Activated CD4-positive, alpha-beta memory T cell treated with anti-CD3 and anti-CD28 coated beads for 36 hours (primary cell): Measurements from ENCODE around the gene ZFP36. TPM values are rescaled to one million over a fixed set of nuclear protein-coding genes. Genes with fewer than 3 reads are reported as not detected.

Experiments used
- CTCF ChIA-PET: fragments of 350-600 bp; sonication (Branson Sonifier 250); formaldehyde crosslinking; loops from one replicate; lab custom pipeline; 2021; ENCODE audit warnings: antibody characterized with exemption, inconsistent platforms; lab: Charles Lee
- POLR2A ChIA-PET: fragments of 350-600 bp; sonication (Branson Sonifier 250); formaldehyde crosslinking; loops from one replicate; lab custom pipeline; 2021; ENCODE audit warnings: antibody characterized with exemption; lab: Charles Lee
- DNase-seq: peaks from one replicate; pipeline ENCODE4 v3.0.0-alpha.2; 2020
- H3K27ac Mint-ChIP-seq: one replicate; pipeline ENCODE4 v1.8.0; 2021; ENCODE audit warnings: mixed read lengths
- H3K27me3 Mint-ChIP-seq: one replicate; pipeline ENCODE4 v1.8.0; 2021; ENCODE audit warnings: mixed read lengths
- H3K36me3 Mint-ChIP-seq: one replicate; pipeline ENCODE4 v1.8.0; 2021; ENCODE audit warnings: mixed read lengths
- H3K4me1 Mint-ChIP-seq: one replicate; pipeline ENCODE4 v1.8.0; 2021; ENCODE audit warnings: low read depth, mixed read lengths
- H3K4me3 Mint-ChIP-seq: one replicate; pipeline ENCODE4 v1.8.0; 2021; ENCODE audit warnings: mild to moderate bottlenecking, mixed read lengths
- H3K9me3 Mint-ChIP-seq: one replicate; pipeline ENCODE4 v1.8.0; 2021; ENCODE audit warnings: mixed read lengths
- intact Hi-C: fragments of 100-400 bp; cut with micrococcal nuclease; formaldehyde crosslinking; loops from one replicate; pipeline ENCODE4 v1.15.1; 2023
- total RNA-seq, 2 experiments: library from RNA; stranded (reverse); gene quantifications; one replicate each; pipeline ENCODE4 v1.2.3, GENCODE V29; 2021

Gene ZFP36
- total RNA-seq, 2 experiments from 2014 or later = 104 to 118 TPM

DNA sequence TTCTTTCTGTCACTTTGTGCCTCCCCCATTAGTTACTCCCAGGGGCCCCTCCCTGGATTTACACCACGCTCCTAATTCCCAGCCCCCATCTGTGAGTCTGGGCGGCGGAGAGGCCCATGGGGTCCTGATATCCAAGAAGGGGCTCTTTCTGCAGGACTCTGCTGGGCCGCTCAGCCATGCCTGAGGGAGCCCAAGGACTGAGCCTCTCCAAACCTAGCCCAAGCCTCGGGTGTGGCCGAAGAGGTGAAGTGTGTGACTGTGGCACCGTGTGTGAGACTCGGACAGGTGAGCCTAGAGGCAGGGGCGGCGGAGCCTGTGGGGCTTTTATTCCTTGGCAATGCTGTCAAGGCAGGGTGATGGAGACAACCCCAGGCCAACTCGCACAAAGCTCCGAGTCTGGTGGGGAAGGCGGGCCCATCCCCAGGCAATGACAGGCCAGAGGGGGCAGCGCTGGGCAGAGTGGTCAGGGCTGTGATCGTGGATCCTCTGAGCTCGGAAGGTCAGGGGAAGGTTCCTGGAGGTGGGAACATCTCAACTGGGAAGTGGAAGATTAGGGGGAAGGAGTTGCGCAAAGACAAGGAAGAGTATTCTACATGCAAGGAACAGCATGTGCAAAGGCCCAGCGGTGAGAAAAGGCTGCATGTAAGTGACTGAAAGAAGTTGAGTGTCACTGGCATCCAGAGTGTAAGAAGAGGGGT, 7.4 kb downstream of the ZFP36 start:
- no peaks in the 10 kb centered on the region for H3K9me3 Mint-ChIP-seq
- CTCF ChIA-PET = interaction anchor here (0.6 to 1.7 kb wide), 4 partner anchors 13 to 116 kb away, joined by 3 to 7 read pairs (median 3); partner anchors contain the start of gene RPS16
- H3K4me1 Mint-ChIP-seq = peaks cover 34% of the 10 kb centered on the region
- H3K27ac Mint-ChIP-seq = peak overlapping the region; percentile 77
- POLR2A ChIA-PET = interaction anchor here (0.6 to 1.6 kb wide), 4 partner anchors 12 to 79 kb away, joined by 3 to 7 read pairs (median 4); partner anchors contain the start of gene RPS16
- DNase-seq = no peak
- peak overlapping the region; percentile 84 for H3K4me3 Mint-ChIP-seq
- H3K36me3 Mint-ChIP-seq = peaks cover 20% of the 10 kb centered on the region
- intact Hi-C loops = loop anchor here (5.0 kb wide), 1 partner anchor 202 kb away; no protein-coding TSS in a partner anchor
- H3K27me3 Mint-ChIP-seq = peaks cover 3% of the 10 kb centered on the region

DNA sequence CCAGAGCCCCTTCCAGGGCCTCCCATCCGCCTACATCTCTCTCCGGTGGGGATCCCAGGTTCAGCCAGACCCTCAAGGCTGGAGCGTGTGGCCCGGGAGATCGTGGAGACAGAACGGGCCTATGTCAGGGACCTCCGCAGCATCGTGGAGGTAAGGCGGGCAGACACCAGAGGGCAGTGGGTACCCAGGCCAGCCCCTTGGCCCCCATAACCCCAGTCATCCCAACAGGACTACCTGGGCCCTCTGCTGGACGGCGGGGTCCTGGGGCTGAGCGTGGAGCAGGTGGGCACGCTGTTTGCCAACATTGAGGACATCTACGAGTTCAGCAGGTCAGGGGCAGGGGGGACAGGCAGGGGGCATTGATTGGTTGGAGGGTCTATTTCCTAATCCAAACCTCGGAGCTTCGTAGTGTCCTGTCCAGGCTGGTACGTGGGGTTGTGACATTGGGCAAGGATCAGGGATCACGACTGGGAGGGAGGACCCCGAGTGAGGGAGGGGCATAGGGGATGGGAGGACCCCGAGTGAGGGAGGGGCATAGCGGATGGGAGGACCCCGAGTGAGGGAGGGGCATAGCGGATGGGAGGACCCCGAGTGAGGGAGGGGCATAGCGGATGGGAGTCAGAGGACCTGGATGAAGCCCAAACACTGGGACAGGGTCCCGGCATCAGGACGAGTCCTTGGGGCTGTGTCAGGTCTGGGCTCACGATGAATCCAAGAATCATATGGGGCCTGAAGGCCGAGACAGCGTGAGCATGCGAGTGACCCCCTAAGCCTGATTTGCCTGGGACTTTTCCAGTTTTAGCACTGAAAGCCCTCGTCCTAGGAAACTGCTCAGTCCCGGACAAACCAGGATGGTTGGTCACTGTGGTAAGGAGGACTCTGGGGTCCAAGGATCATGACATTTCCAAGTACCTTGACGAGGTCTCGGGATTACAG, 8.7 kb downstream of the ZFP36 start:
- Mint-ChIP-seq H3K4me3 (no peak overlapping the region), H3K9me3 (no peaks in the 10 kb centered on the region), H3K27ac (peak overlapping the region; percentile 23), H3K27me3 (peaks cover 3% of the 10 kb centered on the region), H3K36me3 (peaks cover 19% of the 10 kb centered on the region), H3K4me1 (peaks cover 30% of the 10 kb centered on the region)
- CTCF ChIA-PET = interaction anchor here (0.6 to 1.7 kb wide), 2 partner anchors 18 to 1671 kb away, joined by 4 to 7 read pairs; no protein-coding TSS in a partner anchor
- intact Hi-C loops = no loop called here
- POLR2A ChIA-PET = no interaction called here
- no peak for DNase-seq

DNA sequence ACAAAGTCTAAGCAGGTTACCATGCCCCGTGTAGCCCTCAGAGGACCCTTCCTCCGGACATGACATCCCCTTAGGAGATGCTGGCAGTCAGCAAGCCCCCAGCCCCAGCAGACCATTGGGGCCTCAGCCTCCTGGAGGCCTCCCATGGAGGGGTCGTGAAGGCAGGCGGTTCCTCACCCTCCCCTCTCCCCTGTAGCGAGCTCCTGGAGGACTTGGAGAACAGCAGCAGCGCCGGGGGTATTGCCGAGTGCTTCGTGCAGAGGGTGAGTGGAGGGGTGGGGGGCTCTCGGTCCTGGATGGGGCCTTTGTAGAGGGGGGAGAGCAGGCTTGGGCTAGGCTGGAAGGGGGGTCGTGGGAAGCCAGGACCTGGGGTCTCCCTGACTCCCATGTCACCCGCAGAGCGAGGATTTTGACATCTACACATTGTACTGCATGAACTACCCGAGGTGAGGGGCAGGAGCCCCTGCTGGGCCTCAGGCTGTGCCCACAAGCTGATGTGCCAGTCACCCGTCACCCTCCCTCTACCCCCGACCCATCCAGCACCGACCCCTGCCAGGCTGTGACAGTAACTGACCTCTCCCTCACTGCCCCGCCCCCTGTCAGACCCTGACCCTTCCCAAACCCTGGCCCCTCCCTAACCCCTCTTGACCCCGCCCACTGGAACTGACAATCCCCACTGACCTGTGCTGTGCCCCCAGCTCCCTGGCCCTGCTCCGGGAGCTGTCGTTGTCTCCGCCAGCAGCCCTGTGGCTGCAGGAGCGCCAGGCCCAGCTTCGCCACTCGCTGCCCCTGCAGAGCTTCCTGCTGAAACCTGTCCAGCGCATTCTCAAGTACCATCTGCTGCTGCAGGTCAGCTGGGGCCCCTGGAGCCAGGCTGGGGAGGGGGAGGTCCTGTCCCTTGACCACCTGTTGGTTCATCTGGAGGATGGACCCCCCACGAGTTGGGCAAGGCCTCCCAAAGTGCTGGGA, 9.8 kb downstream of the ZFP36 start:
- no peaks in the 10 kb centered on the region for H3K9me3 Mint-ChIP-seq
- intact Hi-C loops = no loop called here
- ChIA-PET POLR2A (no interaction called here), CTCF (no interaction called here)
- no peak overlapping the region for H3K27ac Mint-ChIP-seq
- peaks cover 3% of the 10 kb centered on the region for H3K27me3 Mint-ChIP-seq
- DNase-seq = no peak
- H3K36me3 Mint-ChIP-seq = peaks cover 21% of the 10 kb centered on the region
- no peak overlapping the region for H3K4me3 Mint-ChIP-seq
- H3K4me1 Mint-ChIP-seq = peaks cover 20% of the 10 kb centered on the region

DNA sequence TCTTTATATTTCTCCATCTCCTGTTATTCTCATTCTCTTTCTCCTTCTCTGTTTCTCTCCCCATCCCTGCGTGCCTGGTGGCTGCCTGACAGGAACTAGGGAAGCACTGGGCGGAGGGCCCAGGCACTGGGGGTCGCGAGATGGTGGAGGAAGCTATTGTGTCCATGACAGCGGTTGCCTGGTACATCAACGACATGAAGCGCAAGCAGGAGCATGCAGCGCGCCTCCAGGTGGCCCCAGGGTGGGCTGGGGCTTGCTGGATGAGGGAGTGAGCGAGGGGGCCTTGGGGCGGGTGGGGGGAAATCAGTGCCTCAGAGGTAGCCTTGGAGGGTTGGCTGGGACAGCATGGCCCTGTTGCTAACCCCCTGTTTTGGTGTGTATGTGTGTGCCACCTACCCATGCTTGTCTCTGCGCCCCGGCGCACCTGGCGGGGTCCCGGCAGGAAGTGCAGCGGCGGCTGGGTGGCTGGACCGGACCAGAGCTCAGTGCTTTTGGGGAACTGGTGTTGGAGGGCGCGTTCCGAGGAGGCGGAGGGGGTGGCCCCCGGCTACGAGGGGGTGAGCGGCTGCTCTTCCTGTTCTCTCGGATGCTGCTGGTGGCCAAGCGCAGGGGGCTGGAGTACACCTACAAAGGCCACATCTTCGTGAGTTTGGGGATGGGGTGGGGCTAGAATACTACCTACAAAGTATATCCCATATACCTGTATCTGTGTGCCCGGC, 11.0 kb downstream of the ZFP36 start:
- H3K9me3 Mint-ChIP-seq = no peaks in the 10 kb centered on the region
- H3K36me3 Mint-ChIP-seq = peaks cover 19% of the 10 kb centered on the region
- H3K27ac Mint-ChIP-seq = peak overlapping the region; percentile 4
- H3K4me3 Mint-ChIP-seq = no peak overlapping the region
- peaks cover 17% of the 10 kb centered on the region for H3K4me1 Mint-ChIP-seq
- ChIA-PET CTCF (no interaction called here), POLR2A (no interaction called here)
- no peak for DNase-seq
- intact Hi-C loops = no loop called here
- no peaks in the 10 kb centered on the region for H3K27me3 Mint-ChIP-seq

DNA sequence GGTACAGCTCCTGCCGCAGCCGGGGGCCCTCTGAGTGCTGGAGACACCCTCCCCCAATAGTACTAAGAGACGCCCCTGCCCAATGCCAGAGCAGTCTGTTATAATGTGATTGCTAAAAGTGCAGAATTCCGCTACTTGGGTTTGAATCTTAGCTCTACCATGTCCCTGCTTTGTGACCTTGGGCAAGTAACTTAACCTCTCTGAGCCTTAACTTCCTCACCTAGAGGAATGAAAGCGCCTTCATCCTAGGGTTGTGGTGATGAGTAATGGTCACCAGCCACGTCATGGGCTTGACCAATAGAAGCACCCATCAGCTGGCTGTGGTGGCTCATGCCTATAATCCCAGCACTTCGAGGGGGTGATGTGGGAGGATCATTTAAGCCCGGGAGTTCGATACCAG, 12.4 kb downstream of the ZFP36 start:
- DNase-seq = no peak
- ChIA-PET POLR2A (interaction anchor here (1.3 kb wide), 1 partner anchor 17 kb away, joined by 3 read pairs; the partner anchor contains the start of gene RPS16), CTCF (no interaction called here)
- Mint-ChIP-seq H3K36me3 (peaks cover 19% of the 10 kb centered on the region), H3K27ac (no peak overlapping the region), H3K27me3 (no peaks in the 10 kb centered on the region), H3K9me3 (no peaks in the 10 kb centered on the region), H3K4me3 (no peak overlapping the region), H3K4me1 (peaks cover 13% of the 10 kb centered on the region)
- intact Hi-C loops = no loop called here

DNA sequence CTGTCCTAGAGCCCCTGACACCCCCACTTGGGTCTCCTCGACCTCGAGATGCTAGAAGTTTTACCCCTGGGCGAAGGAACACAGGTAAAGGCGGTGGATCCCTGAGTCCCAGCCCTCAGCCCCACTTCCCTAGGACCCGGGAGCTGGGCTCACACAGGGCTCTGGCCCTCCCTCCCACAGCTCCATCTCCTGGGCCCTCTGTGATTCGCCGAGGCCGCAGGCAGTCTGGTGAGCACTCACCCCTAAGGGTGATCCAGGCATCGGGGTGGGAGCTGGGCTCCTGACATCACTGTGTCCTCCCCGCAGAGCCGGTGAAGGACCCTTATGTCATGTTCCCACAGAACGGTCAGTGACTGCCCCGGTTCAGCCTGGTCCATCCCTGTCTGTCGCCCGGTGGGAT, 14.1 kb downstream of the ZFP36 start:
- ChIA-PET POLR2A (interaction anchor here (1.3 to 1.4 kb wide), 2 partner anchors 15 to 24 kb away, joined by 4 to 5 read pairs; partner anchors contain the start of genes RPS16 and SUPT5H), CTCF (interaction anchor here (1.3 kb wide), 1 partner anchor 20 kb away, joined by 3 read pairs; no protein-coding TSS in a partner anchor)
- Mint-ChIP-seq H3K4me1 (no peaks in the 10 kb centered on the region), H3K36me3 (peaks cover 19% of the 10 kb centered on the region), H3K27me3 (no peaks in the 10 kb centered on the region), H3K27ac (no peak overlapping the region), H3K4me3 (no peak overlapping the region), H3K9me3 (no peaks in the 10 kb centered on the region)
- intact Hi-C loops = no loop called here
- no peak for DNase-seq

DNA sequence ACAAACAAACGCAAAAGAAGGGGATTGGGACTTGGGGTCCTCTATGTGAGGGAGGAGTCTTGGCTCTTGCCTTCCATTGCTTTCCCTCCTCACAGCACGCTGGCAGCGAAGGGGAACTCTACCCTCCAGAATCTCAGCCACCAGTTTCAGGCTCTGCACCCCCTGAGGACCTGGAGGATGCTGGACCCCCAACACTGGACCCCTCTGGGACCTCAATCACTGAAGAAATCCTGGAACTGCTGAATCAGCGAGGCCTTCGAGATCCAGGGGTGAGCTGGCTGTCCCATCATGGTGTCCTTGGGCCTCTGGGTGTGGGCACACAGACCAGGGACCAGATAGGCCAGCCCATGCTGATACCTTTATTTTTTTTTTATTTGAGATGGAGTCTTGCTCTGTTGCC, 15.4 kb downstream of the ZFP36 start:
- Mint-ChIP-seq H3K4me3 (no peak overlapping the region), H3K9me3 (no peaks in the 10 kb centered on the region), H3K36me3 (peaks cover 19% of the 10 kb centered on the region), H3K4me1 (no peaks in the 10 kb centered on the region), H3K27me3 (no peaks in the 10 kb centered on the region), H3K27ac (no peak overlapping the region)
- intact Hi-C loops = no loop called here
- ChIA-PET CTCF (no interaction called here), POLR2A (interaction anchor here (1.4 kb wide), 1 partner anchor 14 kb away, joined by 5 read pairs; the partner anchor contains the start of gene RPS16)
- no peak for DNase-seq

DNA sequence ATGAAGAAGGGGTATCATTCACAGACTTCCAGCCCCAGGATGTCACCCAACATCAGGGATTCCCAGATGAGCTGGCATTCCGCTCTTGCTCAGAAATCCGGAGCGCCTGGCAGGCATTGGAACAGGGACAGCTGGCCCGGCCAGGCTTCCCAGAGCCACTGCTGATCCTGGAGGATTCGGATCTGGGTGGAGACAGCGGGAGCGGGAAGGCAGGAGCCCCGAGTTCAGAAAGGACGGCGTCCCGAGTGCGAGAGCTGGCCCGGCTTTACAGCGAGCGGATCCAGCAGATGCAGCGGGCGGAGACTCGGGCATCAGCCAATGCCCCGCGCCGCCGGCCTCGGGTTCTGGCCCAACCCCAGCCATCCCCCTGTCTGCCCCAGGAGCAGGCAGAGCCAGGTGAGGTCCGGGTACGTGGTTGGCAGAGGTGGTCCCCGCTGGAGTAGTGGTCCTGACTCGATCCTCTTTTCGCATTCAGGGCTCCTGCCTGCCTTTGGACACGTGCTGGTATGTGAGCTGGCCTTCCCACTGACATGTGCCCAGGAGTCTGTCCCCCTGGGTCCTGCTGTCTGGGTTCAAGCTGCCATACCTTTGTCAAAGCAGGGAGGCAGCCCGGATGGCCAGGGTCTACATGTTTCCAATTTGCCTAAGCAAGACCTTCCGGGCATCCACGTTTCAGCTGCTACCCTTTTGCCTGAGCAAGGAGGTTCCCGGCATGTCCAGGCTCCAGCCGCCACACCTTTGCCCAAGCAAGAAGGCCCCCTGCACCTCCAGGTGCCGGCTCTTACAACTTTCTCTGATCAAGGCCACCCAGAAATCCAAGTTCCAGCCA, 16.8 kb downstream of the ZFP36 start:
- no peak for DNase-seq
- Mint-ChIP-seq H3K4me1 (no peaks in the 10 kb centered on the region), H3K27ac (no peak overlapping the region), H3K4me3 (no peak overlapping the region), H3K27me3 (no peaks in the 10 kb centered on the region), H3K36me3 (peaks cover 16% of the 10 kb centered on the region), H3K9me3 (no peaks in the 10 kb centered on the region)
- CTCF ChIA-PET = no interaction called here
- intact Hi-C loops = no loop called here
- POLR2A ChIA-PET = interaction anchor here (1.2 kb wide), 1 partner anchor 22 kb away, joined by 3 read pairs; no protein-coding TSS in a partner anchor

DNA sequence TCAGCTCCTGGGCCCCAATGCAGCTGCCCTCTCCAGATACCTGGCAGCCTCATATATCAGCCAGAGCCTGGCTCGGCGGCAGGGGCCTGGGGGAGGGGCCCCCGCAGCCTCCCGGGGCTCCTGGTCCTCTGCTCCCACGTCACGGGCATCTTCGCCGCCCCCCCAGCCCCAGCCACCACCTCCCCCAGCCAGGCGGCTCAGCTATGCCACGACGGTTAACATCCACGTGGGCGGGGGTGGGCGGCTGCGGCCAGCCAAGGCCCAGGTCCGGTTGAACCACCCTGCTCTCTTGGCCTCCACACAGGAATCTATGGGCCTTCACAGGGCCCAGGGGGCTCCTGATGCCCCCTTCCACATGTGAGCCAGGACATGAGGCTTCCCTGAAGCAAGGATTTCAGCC, 18.3 kb downstream of the ZFP36 start:
- CTCF ChIA-PET = no interaction called here
- intact Hi-C loops = no loop called here
- POLR2A ChIA-PET = interaction anchor here (1.2 kb wide), 1 partner anchor 23 kb away, joined by 3 read pairs; no protein-coding TSS in a partner anchor

DNA sequence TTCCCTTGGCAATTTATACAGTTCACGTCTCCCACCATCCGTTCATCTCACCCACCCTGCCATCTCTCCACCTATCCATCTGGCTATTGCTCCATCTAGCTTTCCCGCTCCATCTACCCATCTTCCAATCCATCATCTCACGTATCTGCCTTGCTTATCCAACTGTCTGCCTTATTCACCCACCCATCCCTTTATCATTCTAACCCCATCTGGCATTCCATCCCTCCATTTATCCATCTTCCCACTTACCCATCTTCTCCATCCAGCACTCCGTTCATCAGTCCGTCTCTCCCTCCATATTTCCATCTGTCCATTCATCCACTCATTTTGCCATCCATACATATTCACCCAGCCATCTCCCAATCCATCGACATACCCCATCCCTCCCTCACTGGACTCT, 19.1 kb downstream of the ZFP36 start:
- DNase-seq = no peak
- Mint-ChIP-seq H3K9me3 (no peaks in the 10 kb centered on the region), H3K27me3 (no peaks in the 10 kb centered on the region), H3K36me3 (peaks cover 14% of the 10 kb centered on the region), H3K4me1 (peaks cover 6% of the 10 kb centered on the region), H3K27ac (no peak overlapping the region), H3K4me3 (no peak overlapping the region)
- ChIA-PET POLR2A (no interaction called here), CTCF (no interaction called here)
- intact Hi-C loops = no loop called here

More for the DNA sequence above, 18.3 kb downstream of the ZFP36 start:
- H3K36me3 Mint-ChIP-seq = peaks cover 15% of the 10 kb centered on the region
- no peak for DNase-seq
- no peak overlapping the region for H3K27ac Mint-ChIP-seq
- H3K4me1 Mint-ChIP-seq = no peaks in the 10 kb centered on the region
- no peaks in the 10 kb centered on the region for H3K9me3 Mint-ChIP-seq
- no peak overlapping the region for H3K4me3 Mint-ChIP-seq
- H3K27me3 Mint-ChIP-seq = no peaks in the 10 kb centered on the region
